ENCODE results near the gene ORC4.

DNA sequence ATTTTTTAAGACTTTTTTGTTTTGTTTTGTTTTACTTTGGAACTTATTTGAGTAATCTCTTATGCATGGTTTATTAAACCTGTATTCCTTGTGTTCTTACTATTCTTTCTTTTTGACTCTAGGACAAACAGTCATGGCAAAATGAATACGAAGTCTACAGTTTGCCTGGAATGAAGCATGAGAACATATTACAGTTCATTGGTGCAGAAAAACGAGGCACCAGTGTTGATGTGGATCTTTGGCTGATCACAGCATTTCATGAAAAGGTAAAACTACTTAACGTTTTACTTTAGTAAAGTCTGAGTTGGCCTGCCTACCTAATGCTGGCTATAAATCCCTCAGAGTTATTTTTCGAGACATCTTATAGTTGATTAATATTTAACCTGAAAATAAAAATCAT is 103.4 kb downstream of the ORC4 start:
- TF ChIP-seq RAD21 (IDR thresholded peaks at IDR 0.05; ENCODE audit: low read depth) (no peak), CREB1 (IDR thresholded peaks at IDR 0.05; ENCODE audit: low read depth) (no peak), NFIC (IDR thresholded peaks at IDR 0.05) (no peak)
- TF ChIP-seq, protein P1, sequence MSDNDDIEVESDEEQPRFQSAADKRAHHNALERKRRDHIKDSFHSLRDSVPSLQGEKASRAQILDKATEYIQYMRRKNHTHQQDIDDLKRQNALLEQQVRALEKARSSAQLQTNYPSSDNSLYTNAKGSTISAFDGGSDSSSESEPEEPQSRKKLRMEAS (IDR thresholded peaks at IDR 0.05): no peak
